Epithelial cell of esophagus (primary cell): ENCODE data around the gene FLNC.

ENCODE experiments used
- DNase-seq: peaks from one replicate; pipeline ENCODE4 v3.0.0; 2010; ENCODE audit warnings: low read depth
- H3K4me3 ChIP-seq: 2 replicates; pipeline ENCODE4 v1.5.1; 2011; ENCODE audit warnings: mild to moderate bottlenecking, low read length, control low read depth
- CTCF ChIP-seq: IDR thresholded peaks from 2 replicates; pipeline ENCODE4 v1.5.1; 2011; ENCODE audit warnings: low read depth, mild to moderate bottlenecking, low read length, control low read depth, inconsistent platforms; ENCODE audit not compliant: insufficient read depth; ENCODE audit errors: missing control alignments

The FLNC gene

GRCh38 chr7:128880791-128881457, 50.7 kb downstream of the FLNC start:
- DNase-seq: no peak
- H3K4me3 ChIP-seq: no peak overlapping the region
- no peak for TF ChIP-seq CTCF

GRCh38 chr7:128881458-128882125, 51.4 kb downstream of the FLNC start:
- no peak for DNase-seq

GRCh38 chr7:128882134-128882533, 51.9 kb downstream of the FLNC start:
- DNase-seq: no peak
- H3K4me3 ChIP-seq: no peak overlapping the region
- TF ChIP-seq CTCF: no peak

More at GRCh38 chr7:128881458-128882125, 51.4 kb downstream of the FLNC start:
- TF ChIP-seq CTCF: no peak
- H3K4me3 ChIP-seq: no peak overlapping the region

DNA sequence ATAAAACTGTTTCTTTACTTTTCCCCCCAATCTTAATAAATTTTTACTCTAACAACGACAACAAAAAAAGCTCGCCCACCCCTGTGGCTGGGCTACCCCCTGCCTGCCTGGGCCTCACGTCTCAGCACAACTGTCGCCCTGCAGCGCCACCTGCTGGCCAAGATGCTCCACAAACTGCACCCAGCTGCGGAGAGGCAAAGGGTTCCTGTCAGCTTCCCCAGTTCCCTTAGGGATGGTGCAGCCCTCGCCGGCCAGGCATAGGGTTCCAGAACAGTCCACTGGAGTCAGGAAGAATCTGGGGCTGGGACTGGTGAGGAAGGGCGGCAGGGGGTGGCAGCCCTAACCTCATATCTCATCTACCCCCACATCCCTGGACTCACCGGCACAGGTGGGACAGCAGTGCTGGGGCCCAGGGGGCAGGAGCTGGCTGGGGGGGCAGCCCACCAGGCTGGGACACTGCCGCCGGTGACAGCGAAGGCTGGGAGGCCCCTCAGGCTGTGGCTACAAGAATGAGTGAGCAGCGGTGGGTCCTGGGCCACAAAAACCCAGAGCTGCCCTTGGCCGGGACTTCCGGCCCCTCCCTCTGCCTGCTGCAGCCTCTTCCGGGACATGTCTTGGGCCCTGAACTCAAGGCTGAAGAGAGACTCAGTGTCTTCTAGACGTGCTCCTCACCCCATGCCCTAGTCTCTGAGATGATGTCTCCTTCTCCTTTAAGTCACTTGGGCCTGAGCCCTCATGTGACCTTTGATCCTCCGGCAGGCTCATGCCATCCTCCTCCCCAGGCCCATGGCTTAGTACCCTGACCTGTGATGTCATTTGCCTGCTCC, 53.6 kb downstream of the FLNC start:
- no peak overlapping the region for H3K4me3 ChIP-seq
- TF ChIP-seq CTCF: peak; percentile 86
- DNase-seq: peak; percentile 76

DNA sequence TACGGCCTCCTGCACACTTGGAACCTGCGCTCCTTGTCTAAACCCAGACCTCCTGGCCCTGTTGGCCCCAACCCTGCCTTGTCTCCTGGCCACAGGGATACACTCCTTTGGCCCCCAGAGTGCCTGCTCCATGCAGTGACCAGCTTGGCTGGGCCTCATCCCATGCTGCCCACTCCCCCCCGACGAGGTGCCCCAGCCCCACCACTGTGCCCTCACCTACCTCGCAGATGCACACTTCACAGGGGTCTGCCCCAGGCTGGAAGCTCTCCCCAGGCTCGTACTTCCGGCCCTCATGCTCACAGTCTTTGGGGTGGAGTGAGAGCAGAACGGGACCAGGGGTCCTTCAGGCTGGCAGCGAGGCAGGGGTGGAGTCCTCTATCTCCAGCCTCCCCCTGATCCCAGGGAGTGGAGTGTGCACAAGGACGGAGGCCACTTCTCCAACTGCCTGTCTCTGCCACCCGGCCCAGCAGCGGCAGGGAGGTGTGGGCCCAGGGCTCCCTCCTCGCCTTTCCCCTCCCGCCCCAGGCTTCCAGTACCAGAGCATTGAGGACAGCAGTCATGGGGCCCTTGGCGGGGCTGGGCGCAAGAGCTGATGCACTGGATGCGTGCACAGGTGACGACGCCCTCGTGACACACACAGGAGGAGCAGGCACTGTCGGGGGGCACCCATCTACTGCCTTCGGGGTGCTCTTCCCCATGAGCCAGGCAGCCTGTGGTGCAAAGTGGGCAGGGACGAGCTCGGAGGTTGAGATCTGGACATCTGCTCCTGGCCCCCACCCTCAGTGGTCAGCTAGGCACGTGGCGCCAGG, 54.6 kb downstream of the FLNC start:
- H3K4me3 ChIP-seq: no peak overlapping the region
- no peak for DNase-seq
- no peak for TF ChIP-seq CTCF

GRCh38 chr7:128885370-128886187, 55.4 kb downstream of the FLNC start:
- no peak overlapping the region for H3K4me3 ChIP-seq
- no peak for TF ChIP-seq CTCF
- DNase-seq: no peak
